ENCODE results near the gene DNAJC5. TPM values are rescaled to one million over a fixed set of nuclear protein-coding genes. Genes with fewer than 3 reads are reported as not detected.
"Not testable (repeated sequence)": the region's sequence is repeated elsewhere in the genome, so short reads cannot be mapped to it uniquely, and the experiment has no call there.

Gene DNAJC5
- total RNA-seq, 1 donor from 2014 or later, result 78.2 TPM

DNA sequence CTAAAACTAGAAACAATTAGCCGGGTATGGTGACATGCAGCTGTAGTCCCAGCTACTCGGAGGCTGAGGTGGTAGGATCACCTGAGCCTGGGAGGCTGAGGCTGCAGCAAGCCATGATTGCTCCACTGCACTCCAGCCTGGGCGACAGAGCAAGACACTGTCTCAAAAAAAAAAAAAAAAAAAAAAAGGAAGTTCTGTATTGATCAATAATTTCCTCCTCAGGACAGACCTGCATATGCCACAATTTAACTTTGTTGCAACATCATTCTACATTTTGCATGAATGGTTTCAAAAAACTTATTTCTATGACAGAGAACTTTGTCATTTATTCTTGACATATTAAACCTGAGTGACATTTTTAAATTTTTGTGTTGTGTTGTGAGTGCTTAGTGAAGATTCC is 5.5 kb downstream of the DNAJC5 start:
- DNase-seq (ENCODE audit: extremely low read depth, low read depth, low spot score), result no peak

DNA sequence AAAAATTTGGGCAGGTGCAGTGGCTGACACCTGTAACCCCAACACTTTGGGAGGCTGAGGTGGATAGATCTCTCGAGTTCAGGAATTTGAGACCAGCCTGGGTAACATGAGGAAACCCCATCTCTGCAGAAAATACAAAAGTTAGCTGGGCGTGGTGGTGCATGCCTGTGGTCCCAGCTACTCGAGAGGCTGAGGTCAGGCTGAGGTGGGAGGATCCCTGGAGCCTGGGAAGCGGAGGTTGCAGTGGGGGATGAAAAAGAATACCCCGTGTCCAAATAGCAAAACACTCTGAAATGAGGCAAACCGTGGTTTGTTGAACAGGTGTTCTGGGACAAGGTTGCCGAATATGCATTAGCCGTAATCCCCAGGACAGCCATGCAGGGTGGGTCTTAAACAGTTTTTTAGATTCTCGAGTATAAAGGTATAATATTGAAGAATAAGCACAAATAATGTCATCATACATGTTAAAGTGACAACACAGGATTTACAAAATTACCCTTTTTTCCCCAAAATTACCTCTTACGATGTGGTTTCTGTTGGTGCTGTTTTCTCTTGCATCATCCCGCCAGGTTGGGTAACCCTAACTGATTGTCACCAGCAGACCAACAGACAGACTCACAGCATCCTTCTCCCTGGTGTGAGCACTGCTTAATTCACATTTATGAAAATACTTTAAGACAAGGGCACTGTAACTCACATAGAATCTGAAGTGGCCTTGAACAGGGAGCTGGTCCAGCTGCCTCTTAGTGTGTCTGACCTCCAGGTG is 9.1 kb downstream of the DNAJC5 start:
- DNase-seq (ENCODE audit: extremely low read depth, low read depth, low spot score), result no peak

DNA sequence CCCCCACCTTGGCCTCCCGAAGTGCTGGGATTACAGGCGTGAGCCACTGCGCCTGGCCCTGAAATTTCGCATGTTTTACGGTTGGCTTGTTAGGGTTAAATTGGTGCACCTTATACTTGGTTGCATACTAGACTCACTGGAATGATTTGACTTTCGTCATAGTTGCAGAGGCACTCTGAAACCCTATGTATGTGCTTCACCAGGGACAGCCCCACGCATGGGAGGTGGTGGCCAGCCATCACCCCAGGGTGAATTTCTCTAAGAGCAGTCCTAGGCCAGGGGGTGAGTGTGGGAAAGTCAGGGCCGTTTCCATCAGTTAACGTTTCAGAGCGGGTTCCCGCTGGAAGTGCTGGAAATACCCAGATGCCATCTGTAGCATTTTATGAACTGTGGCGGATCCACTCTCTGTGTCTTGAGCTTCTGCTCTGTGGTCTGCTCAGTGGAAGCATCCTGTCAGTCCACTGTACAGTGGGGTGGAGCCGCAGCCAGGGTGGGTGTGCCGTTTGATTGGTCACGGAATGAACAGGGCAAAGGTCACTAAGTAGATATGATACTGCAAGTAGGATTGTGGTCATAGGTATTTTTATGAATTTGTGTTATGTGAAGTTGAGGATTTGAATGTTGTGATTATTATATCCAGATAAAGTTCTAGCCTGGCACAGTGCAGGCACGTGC is 13.2 kb downstream of the DNAJC5 start:
- no peak for DNase-seq (ENCODE audit: extremely low read depth, low read depth, low spot score)

DNA sequence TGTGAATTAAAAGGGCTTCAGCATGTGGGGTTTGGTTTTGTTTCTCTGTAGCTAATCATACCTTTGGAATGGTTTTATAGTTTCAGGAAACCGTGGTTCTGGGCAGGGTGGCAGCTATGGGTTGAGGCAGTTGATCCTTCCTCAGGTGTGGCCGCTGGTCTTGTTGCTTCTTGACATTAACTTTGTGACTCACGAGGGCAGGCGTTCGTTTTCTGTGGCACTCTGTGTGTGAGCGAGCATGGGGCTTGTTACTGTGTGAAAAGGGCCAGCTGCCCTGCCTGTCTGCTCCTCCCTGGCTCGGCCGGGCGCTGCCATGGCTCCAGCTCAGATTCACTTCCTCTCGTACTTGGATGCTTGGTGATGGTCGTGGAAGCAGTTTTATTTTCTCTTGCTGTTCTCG is 16.2 kb downstream of the DNAJC5 start:
- DNase-seq (ENCODE audit: extremely low read depth, low read depth, low spot score), result no peak

DNA sequence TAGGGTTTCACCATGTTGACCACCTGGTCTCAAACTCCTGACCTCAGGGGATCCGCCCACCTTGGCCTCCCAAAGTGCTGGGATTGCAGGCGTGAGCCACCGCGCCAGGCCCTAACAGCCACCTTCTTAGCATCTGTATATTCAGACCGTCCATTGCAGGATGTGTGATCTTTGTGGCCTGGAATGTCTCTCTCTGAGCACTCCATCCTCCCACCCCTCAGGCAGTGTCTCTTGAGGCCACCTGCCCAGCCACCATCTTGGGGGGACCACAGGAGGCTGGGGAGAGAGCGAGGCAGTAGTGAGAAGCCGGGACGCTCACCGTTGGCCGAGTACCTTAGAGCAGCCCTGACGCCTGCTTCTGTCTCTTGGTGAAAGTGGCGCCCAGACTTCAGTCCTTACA is 18.8 kb downstream of the DNAJC5 start:
- DNase-seq (ENCODE audit: extremely low read depth, low read depth, low spot score), result no peak

DNA sequence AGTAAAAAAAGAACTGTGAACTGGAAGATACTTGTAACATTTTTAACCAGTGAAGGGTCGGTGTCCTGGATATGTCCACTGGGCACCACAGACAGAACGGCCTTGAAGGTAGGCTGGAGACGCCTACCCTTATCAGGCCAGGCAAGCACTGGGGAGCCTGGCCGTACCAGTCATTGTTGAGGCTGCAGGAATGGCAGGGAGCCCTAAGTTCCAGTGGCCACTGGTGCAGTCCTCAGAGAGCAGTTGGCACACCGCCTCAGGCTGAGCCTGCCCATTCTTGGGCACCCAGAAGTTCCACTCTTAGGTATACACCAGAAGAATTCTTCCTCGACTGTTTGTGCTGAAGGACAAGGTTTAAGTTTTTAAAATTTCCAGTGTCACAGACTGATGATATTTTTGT is 20.5 kb downstream of the DNAJC5 start:
- DNase-seq (ENCODE audit: extremely low read depth, low read depth, low spot score), result no peak

DNA sequence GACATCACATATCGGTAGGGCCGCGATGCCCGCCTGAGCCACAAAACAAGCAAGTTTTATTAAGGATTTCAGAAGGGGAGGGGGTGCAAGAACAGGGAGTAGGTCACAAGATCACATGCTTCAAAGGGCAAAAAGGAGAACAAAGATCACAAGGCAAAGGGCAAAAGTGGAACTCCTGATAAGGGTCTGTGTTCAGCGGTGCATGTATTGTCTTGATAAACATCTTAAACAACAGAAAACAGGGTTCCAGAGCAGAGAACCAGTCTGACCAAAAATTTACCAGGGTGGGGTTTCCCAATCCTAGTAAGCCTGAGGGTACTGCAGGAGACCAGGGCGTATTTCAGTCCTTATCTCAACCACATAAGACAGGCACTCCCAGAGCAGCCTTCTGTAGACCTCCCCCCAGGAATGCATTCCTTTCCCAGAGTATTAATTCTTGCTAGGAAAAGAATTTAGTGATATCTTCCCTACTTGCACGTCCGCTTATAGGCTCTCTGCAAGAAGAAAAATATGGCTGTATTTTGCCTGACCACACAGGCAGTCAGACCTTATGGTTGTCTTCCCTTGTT is 21.5 kb downstream of the DNAJC5 start:
- not testable (repeated sequence) for DNase-seq (ENCODE audit: extremely low read depth, low read depth, low spot score)

DNA sequence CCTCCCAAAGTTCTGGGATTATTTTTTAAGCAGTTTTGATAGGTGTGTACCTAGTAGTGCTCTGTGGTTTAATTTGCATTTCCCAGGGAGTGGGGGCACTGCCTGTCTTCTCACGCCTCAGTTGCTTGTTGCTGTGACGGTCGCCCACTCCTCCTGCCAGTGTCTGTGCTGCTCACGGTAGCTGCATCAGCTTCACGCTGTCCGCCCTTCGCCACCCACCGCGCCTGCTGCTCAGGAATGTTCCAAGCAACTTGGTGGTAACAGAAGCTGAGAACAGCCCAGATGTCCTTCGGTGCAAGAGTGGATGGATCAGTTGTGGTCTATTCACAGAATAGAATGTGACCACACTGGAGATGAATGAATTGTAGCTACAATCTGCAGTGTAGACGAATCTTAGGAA is 22.9 kb downstream of the DNAJC5 start:
- DNase-seq (ENCODE audit: extremely low read depth, low read depth, low spot score), result no peak

DNA sequence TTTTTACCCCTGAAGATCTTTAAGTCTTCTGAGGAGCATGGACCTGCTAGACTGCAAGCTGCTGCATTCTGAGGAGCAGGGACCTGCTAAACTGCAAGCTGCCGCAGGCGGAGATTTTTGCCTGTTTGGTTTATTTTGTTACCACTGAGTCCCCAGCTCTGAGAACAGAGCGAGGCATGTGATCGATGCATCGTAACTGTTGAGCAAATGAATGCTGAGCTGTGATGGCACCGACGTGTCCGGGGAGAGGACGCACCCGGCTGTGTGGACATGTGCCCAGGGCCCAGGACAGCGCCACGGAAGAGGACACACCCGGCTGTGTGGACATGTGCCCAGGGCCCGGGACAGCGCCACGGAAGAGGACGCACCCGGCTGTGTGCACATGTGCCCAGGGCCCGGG is 24.2 kb downstream of the DNAJC5 start:
- no peak for DNase-seq (ENCODE audit: extremely low read depth, low read depth, low spot score)

DNA sequence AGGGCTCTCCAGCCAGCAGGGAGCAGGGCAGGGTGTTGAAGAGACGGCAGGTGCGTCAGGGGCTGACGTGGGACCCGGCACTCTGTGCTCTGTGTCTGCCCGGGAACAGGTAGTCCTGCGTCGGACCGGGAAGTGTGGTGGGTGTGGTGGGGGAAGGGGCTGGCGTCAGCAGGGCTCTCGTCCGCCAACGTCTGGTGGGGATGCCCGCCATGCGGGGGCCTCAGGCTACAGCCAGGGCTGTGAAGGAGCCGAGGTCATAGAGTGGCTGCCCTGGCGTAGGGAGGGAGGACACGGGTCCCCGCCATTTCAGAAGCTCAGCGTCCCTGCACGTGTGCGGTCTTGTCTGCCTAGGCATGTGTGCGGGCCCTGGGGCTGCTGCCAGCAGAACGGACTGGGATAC is 25.3 kb downstream of the DNAJC5 start:
- no peak for DNase-seq (ENCODE audit: extremely low read depth, low read depth, low spot score)

DNA sequence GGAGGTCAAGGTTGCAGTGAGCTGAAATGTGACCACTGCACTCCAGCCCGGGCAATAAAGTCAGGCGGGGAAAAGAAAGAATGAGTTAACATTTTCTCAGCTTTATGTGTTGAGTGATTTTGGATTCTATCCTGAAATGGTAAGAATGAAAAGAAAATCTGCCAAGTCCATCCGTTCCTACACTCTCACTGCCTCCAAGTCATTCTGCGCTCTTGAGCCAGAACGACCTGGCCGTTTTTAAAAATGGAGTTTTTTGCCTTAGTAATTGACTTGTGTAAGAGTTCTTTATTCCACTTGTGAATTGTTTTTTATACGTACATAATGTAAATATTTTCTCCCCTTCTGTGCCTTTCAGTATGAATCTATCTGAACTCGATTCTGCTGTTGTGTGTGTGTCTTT is 28.7 kb downstream of the DNAJC5 start:
- DNase-seq (ENCODE audit: extremely low read depth, low read depth, low spot score), result no peak

DNA sequence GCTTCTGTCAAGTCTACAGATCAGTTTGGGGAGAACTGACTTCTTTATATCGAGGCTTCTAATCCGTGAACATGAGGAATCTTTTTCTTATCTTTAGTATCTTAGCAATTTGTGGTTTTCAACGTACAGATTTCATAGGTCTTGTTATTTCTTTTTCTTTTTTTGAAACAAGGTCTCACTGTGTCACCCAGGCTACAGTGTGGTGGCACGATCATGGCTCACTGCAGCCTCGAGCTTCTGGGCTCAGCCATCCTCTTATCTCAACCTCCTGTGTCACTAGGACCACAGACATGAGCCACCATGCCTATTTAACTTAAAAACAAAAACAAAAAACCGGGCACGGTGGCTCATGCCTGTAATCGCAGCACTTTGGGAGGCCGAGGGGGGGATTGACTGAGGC is 29.3 kb downstream of the DNAJC5 start:
- no peak for DNase-seq (ENCODE audit: extremely low read depth, low read depth, low spot score)

DNA sequence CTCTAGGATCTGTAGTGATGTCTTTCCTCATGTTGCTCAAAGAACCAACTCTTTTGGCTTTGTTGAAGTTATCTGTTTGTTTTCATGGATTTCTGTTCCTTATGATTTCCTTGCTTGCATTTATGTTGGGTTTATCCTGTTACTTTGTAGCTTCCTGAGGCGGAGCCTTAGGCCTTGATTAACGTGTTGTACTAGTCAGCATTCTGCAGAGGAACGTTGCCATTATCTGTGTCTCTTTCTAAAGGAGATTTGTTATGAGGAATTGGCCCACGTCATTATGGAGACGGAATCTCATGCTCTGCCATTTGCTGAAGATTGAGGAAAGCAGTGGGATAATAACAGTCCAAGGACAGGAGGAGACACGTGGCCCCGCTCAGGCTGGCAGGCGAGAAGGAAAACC is 31.4 kb downstream of the DNAJC5 start:
- DNase-seq (ENCODE audit: extremely low read depth, low read depth, low spot score), result no peak

DNA sequence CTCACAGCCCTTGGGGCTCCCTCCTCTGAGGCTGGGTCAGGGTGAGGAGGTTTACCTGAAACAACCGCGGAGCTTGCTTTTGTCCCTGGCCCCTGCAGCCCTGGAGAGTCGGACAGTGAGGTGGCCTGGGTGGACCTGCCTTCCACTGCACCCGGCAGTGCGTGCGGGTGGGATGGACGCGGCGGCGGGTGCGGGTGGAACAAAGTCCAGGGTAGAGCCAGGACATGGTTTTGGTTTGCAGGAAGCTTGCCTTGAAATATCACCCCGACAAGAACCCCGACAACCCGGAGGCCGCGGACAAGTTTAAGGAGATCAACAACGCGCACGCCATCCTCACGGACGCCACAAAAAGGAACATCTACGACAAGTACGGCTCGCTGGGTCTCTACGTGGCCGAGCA is 34.1 kb downstream of the DNAJC5 start:
- no peak for DNase-seq (ENCODE audit: extremely low read depth, low read depth, low spot score)

DNA sequence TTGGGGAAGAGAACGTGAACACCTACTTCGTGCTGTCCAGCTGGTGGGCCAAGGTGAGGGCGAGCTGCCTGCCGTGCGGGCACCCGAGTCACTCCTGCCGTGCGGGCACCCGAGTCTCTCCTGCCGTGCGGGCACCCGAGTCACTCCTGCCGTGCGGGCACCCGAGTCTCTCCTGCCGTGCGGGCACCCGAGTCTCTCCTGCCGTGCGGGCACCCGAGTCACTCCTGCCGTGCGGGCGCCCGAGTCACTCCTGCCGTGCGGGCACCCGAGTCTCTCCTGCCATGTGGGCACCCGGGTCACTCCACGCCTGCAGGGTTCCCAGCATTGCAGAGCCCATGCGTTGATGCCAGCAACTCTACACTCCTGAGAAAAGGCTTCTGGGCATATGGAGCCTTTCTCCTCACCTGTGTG is 34.6 kb downstream of the DNAJC5 start:
- not testable (repeated sequence) for DNase-seq (ENCODE audit: extremely low read depth, low read depth, low spot score)

DNA sequence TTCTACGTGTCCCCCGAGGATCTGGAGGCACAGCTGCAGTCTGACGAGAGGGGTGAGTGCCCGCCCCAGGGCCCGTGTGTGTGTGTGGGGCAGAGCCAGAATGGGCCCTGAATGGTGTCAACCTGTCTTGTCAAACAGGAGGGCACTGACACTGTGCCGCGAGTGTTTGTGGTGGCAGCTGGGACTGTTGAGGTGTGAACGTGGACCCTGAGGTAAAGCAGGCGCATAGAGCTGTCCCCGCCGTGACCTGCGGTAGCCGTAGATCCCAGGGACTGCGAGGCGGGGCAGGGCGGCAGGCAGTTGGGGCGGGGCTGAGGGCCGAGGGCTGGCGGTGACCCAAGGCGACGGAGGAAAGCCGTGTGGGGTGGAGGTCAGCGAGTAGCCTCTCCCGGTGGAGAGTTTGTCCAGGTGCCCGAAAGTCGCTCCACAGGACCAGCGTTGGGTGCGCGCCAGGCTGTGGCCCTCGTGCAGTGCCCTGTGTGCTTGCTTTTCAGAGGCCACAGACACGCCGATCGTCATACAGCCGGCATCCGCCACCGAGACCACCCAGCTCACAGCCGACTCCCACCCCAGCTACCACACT is 36.1 kb downstream of the DNAJC5 start:
- DNase-seq (ENCODE audit: extremely low read depth, low read depth, low spot score), result no peak

DNA sequence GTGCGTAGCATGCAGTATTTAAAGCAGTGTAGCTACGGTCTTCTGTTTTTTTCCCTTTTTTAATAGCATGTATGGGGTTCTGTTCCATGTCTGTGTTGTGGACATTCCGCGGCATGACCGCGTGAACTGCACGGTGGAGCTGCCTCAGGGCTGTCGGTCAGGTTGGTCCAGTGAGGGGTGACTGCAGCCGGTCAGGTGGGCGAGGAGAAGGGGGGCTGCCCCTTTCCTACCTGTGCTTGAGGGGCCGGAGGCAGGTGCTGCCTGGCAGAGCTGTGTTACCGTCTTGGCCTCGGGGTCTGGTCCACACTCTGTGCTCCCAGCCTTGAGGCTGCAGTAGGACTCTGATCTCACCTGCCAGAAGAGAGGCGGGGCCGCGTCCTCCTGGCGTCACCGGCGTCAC is 36.8 kb downstream of the DNAJC5 start:
- DNase-seq (ENCODE audit: extremely low read depth, low read depth, low spot score), result no peak

DNA sequence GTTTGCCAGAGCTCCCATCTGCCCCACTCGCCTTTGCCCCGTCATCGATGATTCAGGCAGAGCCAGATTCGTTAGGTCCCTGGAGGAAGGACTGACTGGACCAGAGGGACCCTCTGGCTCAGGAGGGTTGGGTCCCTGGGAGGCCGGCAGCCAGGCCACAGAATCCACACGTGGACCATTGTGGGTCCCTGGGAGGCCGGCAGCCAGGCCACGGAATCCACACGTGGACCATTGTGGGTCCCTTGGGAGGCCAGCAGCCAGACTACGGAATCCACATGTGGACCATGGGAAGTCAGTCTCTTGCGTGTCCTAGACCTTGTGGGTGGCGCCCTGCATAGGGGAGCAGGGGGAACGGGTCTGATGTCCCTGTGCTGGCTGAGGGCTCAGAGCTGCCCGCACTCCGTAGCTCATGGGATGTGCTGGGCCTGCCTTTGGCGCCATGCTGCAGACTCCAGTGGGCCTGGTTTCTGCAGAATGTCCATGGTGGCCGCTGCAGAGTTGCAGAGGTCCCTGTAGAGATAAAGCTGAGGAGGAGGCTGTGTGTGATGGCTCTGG is 37.8 kb downstream of the DNAJC5 start:
- no peak for DNase-seq (ENCODE audit: extremely low read depth, low read depth, low spot score)

DNA sequence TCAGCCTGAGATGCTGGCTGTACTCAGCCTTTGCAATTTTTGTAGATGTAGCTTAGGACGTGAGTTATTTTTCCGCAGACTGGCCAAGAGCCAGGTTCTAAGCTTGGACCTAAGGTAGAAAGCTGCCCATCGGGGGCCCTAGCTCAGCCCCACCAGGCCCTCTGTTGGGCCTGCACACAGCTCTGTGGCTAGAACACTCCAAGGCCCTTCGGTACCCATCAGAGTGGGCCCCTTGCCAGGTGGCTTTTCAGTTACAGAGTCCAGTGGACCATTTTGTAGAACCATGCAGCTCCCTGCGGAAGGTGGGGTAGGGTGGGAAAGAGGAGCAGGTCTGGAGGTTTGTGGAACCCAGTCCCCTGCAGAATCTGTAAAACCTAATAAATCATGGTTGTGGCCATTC is 38.7 kb downstream of the DNAJC5 start:
- no peak for DNase-seq (ENCODE audit: extremely low read depth, low read depth, low spot score)

DNA sequence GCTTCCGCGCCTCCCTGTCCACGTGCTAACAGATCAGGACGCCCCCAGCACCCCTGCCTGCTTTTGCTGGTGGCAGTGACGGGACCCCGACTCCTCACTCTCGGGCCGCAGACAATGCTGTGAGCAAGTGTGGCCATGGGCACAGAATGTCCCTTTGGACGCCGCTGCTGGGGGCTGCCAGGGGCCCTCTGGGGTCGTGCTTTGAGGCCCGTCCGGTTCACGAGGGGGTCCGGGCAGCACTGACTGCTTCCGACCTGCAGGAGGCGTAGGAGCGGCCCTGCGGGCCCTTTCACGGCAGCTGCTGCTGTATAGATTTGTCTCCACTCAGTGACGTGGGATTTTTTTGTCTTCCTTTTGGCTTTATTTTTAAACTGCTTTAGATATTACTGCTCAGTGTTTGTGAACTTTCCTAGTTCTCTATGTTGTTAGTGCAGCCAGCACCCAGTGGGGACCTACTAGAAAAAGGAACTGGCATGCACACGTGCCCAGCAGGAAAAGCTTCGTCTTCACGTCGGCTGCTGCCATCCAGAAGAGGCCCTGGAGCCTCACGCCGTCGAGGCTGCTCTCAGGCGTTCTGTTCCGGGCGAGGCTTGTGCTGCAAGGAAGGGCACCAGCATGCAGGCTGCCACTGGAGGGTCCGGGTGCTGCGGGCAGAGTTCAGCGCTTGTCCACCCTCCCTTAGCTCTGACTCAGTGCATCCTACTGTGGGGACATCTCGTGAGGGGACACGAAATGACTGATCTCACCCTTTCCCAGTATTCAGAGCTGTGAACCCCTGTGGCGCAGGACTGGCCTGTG is 39.5 kb downstream of the DNAJC5 start:
- no peak for DNase-seq (ENCODE audit: extremely low read depth, low read depth, low spot score)

DNA sequence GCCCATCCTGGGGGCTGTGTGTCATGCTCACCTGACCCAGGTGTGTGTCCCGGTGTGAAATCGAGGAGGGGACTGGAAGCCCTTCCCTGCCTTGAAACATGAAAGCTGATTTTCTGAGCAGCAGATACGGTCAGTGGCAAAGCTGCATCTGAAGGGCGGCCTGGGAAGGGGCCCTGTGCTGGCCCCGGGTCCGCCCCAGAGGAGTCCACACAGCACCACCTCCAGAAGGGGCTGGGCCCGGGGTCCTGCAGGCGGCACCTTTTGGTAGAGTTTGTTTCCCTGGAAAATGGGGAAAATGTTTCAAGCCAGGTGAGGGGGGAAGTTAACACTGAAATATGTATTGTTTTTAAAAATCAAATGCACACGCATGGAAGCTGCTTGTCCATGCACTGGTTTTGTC is 40.5 kb downstream of the DNAJC5 start:
- no peak for DNase-seq (ENCODE audit: extremely low read depth, low read depth, low spot score)
